A549 (cell line): Measurements from ENCODE around the gene CTNND2.

Source experiments
- CHD4 ChIP-seq: fragments of 200-600 bp; sonication (generic); IDR thresholded peaks from 2 replicates; pipeline ENCODE4 v1.6.1; 2016; ENCODE audit warnings: antibody characterized with exemption, mild to moderate bottlenecking, borderline replicate concordance
- CTCF ChIP-seq: fragments of >200 bp; sonication (Bioruptor Twin); formaldehyde crosslinking; IDR thresholded peaks from 3 replicates; pipeline ENCODE4 v1.5.1; 2016
- FOSB ChIP-seq: fragments of 250-450 bp; sonication (Bioruptor Pico); IDR thresholded peaks from 2 replicates; pipeline ENCODE4 v1.5.0; 2020; ENCODE audit warnings: mild to moderate bottlenecking, moderate library complexity
- HEYL ChIP-seq: fragments of 250-450 bp; sonication (Bioruptor Pico); IDR thresholded peaks from 2 replicates; pipeline ENCODE4 v1.8.0; 2021; ENCODE audit warnings: mild to moderate bottlenecking, moderate library complexity
- KDM1A ChIP-seq: fragments of 200-600 bp; sonication (generic); IDR thresholded peaks from 2 replicates; pipeline ENCODE4 v1.6.1; 2016; ENCODE audit warnings: low read depth, mild to moderate bottlenecking
- MAX ChIP-seq: IDR thresholded peaks from 2 replicates; pipeline ENCODE4 v1.6.1; 2012
- MYC ChIP-seq: IDR thresholded peaks from 2 replicates; pipeline ENCODE4 v1.6.1; 2012; ENCODE audit warnings: mild to moderate bottlenecking, inconsistent platforms, low read length, improper control_type of control experiment, borderline replicate concordance
- POLR2A ChIP-seq: IDR thresholded peaks from 2 replicates; pipeline ENCODE4 v1.6.1; 2012; ENCODE audit warnings: mild to moderate bottlenecking, low read length
- POLR2AphosphoS2 ChIP-seq: conservative IDR thresholded peaks from 2 replicates; pipeline ENCODE4 v1.6.1; 2012; ENCODE audit warnings: low read length, improper control_type of control experiment, inconsistent platforms
- RFX5 ChIP-seq: fragments of 450-650 bp; IDR thresholded peaks from 2 replicates; pipeline ENCODE4 v1.7.1; 2014; ENCODE audit warnings: antibody characterized with exemption, mild to moderate bottlenecking, moderate library complexity
- SMC3 ChIP-seq: fragments of >200 bp; sonication (Bioruptor Twin); formaldehyde crosslinking; IDR thresholded peaks from 3 replicates; pipeline ENCODE4 v1.6.1; 2018; ENCODE audit warnings: inconsistent platforms
- USF2 ChIP-seq: fragments of 450-650 bp; IDR thresholded peaks from 2 replicates; pipeline ENCODE4 v1.6.1; 2014; ENCODE audit warnings: antibody characterized with exemption
- ZNF302 ChIP-seq: fragments of 250-450 bp; sonication (Bioruptor Pico); IDR thresholded peaks from 2 replicates; pipeline ENCODE4 v1.9.0; 2021; ENCODE audit warnings: inconsistent platforms, mild to moderate bottlenecking, moderate library complexity

- TF ChIP-seq CTCF (no peak), USF2 (no peak), KDM1A (no peak), RFX5 (no peak), SMC3 (no peak), CHD4 (no peak), HEYL (no peak), POLR2AphosphoS2 (no peak), POLR2A (no peak), MAX (no peak), FOSB (CRISPR knock-in tag) (no peak), MYC (no peak), ZNF302 (CRISPR knock-in tag) (no peak)
These were observed 110.8 kb downstream of the CTNND2 start for GRCh38 chr5:11793396-11793795.
